NCI-H1436 treated with DMSO at 0.1 percent for 48 hours (cell line): Measurements from ENCODE around the gene PCDH15.

Experiments used
- DNase-seq: peaks from one replicate; lab custom pipeline; 2025; lab: John Stamatoyannopoulos, UW

Gene PCDH15

DNA sequence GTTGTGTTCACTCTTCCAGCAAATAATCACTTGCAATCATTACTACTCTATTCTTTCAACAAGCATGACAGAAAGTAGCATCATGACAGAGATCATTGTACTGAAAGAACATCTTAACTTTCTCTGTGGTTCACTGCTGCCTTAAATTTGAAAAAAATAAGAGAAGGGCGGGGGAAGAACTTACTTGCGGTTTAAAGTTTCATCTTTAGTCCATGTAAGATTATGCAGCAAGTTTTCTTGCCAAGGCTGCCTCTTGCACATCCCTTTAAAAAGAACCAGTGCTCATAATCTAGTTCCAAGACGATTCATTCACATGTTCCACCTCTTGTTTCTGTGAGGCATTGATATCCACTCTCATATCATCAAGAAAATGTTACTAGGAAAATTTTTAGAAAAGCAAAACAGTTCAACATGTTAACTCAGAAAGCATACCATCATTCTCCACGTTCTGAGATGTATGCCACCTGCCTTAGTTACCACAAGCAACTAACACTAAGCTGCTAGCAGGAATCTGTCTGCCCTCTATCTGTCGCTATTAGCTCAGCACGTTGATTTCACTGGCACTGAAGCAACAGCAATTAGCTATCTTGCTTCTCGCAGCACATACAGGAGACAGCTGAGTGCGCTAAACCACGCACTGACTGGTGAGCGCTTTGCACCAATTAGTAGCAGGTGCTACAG, at the start of gene PCDH15:
Gene PCDH15 (minus strand): TSS at position 491 of the 681 bp plus-strand sequence. CDS start 136,969 bp downstream, outside the sequence.
- peak; percentile 0 for DNase-seq

GRCh38 chr10:54843932-54844331, 42.9 kb upstream of the PCDH15 start:
- DNase-seq = no peak

DNA sequence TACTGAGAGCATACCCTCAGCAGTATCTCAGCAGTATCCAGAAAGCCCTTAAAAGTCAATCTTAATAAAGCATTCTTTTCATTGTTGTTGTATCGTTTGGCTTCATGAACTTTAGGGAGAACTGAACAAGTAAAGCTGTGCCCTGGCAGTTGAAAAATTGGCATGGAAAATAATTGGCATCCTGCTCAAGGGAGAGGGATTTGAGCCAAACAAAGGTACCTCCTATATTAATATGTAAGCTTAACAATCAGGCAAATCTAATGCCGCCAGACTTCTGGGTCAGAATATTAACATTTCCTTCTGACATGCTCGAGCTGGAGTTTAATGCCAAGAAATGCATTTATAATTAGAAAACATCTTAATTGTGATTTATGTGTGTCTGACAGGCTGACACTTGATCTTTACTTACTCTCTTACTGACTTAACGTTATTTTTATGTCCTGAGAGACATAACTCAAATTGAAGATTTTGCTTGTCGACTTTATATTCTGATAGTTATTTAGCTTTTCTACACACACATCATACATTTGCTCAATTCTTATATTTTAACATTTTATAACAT, 42.1 kb upstream of the PCDH15 start:
- DNase-seq = no peak

- no peak for DNase-seq
Measured at GRCh38 chr10:54837479-54837878, 36.4 kb upstream of the PCDH15 start.

DNA sequence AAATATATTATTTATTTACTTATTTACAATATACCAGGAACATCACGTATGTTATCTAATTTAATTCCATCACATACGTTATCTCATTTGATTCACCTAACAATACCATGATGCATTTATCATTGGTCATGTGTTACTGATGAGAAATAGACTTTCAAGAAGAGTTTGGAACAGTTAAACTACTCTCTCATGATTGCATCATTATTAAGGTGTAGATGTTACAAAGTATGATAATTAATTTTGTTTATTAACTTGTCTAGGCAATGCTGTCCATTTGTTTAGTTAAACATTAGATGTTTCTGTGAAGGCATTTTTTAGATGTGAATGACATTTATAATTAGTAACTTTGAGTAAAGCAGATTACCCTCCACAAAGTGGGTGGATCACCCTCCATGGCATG, 32.0 kb upstream of the PCDH15 start:
- DNase-seq = no peak

- DNase-seq = no peak
Measured at GRCh38 chr10:54826994-54827560, 26.0 kb upstream of the PCDH15 start.

- DNase-seq = no peak
Measured at GRCh38 chr10:54815583-54815982, 14.6 kb upstream of the PCDH15 start.

GRCh38 chr10:54808186-54808935, 7.3 kb upstream of the PCDH15 start:
- DNase-seq = no peak

GRCh38 chr10:54799506-54799905, 1.5 kb downstream of the PCDH15 start:
- DNase-seq = no peak

GRCh38 chr10:54797636-54798321, 3.3 kb downstream of the PCDH15 start:
- no peak for DNase-seq

GRCh38 chr10:54796881-54797280, 4.2 kb downstream of the PCDH15 start:
- no peak for DNase-seq

DNA sequence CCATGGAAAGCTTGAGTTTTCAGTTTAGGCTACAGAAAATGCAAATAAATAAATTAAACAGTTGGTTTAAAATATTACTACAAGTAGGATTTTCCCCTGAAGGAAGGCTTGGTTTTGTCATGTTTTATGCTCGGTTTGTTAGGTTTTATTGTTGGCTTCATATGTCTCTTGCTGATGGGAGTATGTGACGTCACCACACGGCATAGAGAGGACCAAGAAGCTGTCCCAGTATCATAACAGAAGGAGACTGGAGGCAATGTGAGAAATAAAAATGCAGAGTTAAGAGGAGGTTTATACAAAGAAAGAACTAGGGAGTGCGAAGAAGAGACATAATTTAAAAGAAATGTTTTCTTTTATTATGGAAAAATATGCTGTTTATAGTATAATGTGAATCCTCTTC, 24.4 kb downstream of the PCDH15 start:
- DNase-seq = no peak

- DNase-seq = no peak
Measured at GRCh38 chr10:54772468-54773122, 28.4 kb downstream of the PCDH15 start.

GRCh38 chr10:54769051-54769450, 32.0 kb downstream of the PCDH15 start:
- DNase-seq = no peak

DNA sequence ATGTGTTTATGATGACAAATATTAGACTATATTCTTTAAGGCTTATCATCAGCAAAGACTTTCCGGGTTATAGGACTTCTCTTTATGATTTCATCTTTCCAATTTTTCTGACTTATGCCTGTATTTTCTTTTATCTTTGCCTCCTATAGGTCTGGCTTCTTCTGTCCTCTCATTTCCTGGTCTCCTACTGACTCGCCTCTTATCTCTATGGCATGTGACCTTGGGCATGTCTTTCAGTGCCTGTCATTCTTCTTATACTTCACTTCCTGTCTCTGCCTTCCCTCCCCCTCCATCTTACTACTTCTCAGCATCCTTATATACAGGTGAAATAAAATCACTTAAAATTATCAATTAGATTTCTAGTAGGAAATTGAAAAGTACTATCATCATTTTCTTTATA, 42.2 kb downstream of the PCDH15 start:
- no peak for DNase-seq

DNA sequence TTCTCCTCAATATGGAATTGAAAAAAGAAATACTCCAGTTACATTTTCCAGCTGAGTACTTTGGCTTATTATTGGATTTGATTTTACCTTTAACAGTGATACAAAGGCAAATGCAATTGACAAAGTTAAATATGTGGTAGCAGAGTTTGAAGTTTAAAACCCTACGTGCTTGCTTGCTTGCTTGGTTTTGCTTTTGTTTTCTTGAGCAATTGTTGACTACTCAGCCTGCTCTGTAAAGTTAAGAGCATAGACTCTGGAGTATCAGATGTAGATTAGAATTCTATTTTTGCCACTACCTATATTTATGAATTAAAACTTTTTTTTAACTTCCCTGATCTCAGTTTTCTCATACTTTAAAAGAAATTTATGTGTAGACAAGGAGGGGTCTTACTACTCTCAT, 51.4 kb downstream of the PCDH15 start:
- DNase-seq = no peak

GRCh38 chr10:54745436-54745835, 55.6 kb downstream of the PCDH15 start:
- no peak for DNase-seq

DNA sequence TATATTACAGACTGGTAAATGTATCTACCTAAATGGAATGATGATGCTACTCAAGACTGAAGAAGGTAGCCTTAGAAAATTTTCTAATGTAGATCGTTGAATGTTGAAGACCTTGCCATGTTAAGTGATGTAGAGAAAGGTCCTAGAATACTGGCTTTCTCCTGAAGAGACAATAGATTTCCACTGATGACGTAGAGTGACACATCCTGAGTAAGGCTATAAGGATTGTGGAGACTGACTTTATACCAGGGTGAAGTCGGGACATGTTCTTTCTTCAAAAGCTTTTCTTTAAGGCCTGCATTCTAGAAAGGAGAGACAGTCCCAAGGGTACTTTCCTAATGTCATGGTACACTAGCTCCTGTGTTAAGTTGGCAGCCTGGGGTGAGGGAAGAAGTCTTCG, 58.6 kb downstream of the PCDH15 start:
- DNase-seq = no peak

- DNase-seq = no peak
Measured at GRCh38 chr10:54728511-54728910, 72.5 kb downstream of the PCDH15 start.

GRCh38 chr10:54722075-54722474, 79.0 kb downstream of the PCDH15 start:
- no peak for DNase-seq

GRCh38 chr10:54710918-54711317, 90.1 kb downstream of the PCDH15 start:
- no peak for DNase-seq

DNA sequence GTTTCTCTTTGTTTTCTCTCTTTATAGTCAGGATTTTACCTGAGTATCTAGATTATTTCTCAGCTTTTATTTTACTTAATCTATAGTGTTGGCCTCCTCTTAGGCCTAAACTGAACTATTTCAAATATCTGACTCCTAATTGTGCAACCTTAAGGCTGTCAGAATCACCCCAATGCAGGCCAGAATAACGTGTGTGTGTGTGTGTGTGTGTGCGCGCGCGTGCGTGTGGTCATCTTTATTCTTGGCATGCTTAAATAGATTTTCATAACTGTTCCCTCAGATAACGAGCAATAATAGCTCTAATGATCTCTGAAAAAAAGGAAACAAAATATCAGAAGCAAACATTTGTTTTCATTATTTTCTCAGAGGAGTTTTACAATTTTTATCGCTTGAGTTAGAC, 92.4 kb downstream of the PCDH15 start:
- DNase-seq = no peak
